CD4-positive, alpha-beta T cell (primary cell): ENCODE data around the gene SH3YL1. TPM values are rescaled to one million over a fixed set of nuclear protein-coding genes. Genes with fewer than 3 reads are reported as not detected.

ENCODE experiments used
- ATAC-seq: fragments of 200-7000 bp; cut with Tn5 transposase; one replicate; pipeline ENCODE4 v1.10.0; 2022; ENCODE audit warnings: mild to moderate bottlenecking; ENCODE audit not compliant: poor library complexity
- CTCF ChIA-PET: fragments of 350-600 bp; sonication (Branson Sonifier 250); formaldehyde crosslinking; loops from one replicate; lab custom pipeline; 2021; ENCODE audit warnings: antibody characterized with exemption, inconsistent platforms; lab: Charles Lee
- POLR2A ChIA-PET: fragments of 350-600 bp; sonication (Branson Sonifier 250); formaldehyde crosslinking; loops from one replicate; lab custom pipeline; 2021; ENCODE audit warnings: antibody characterized with exemption, inconsistent platforms; lab: Charles Lee
- DNase-seq, 14 experiments: peaks; one replicate each; pipeline ENCODE4 v3.0.0-alpha.2; 2013 to 2020; ENCODE audit warnings: mixed read lengths in 2 of 14
- H3K27ac ChIP-seq, 2 donors: one replicate each; pipeline versions ENCODE4 v1.5.1 to v1.7.0; 2013; ENCODE audit warnings: low read length in 2 of 2, low read depth in 1 of 2, mild to moderate bottlenecking in 1 of 2
- H3K27me3 ChIP-seq, 2 experiments: 1 replicate in 1 of 2; 2 replicates in 1 of 2; pipeline versions ENCODE4 v1.6.1 to v1.7.0; 2013; ENCODE audit warnings: low read length in 2 of 2, control low read depth in 1 of 2, mild to moderate bottlenecking in 1 of 2, moderate library complexity in 1 of 2; ENCODE audit not compliant: insufficient read depth in 2 of 2, control insufficient read depth in 1 of 2
- H3K36me3 ChIP-seq: one replicate; pipeline ENCODE4 v1.6.1; 2013; ENCODE audit warnings: low read length, control low read depth; ENCODE audit not compliant: insufficient read depth
- H3K4me1 ChIP-seq: one replicate; pipeline ENCODE4 v1.6.1; 2013; ENCODE audit warnings: low read length, control low read depth; ENCODE audit not compliant: insufficient read depth
- H3K4me3 ChIP-seq: one replicate; pipeline ENCODE4 v1.5.1; 2013; ENCODE audit warnings: mild to moderate bottlenecking, low read length, moderate library complexity
- H3K9me3 ChIP-seq, 2 experiments: 1 replicate in 1 of 2; 2 replicates in 1 of 2; pipeline versions ENCODE4 v1.6.1 to v1.7.0; 2013; ENCODE audit warnings: low read length in 2 of 2, mild to moderate bottlenecking in 2 of 2, control low read depth in 1 of 2, moderate library complexity in 1 of 2; ENCODE audit not compliant: control insufficient read depth in 1 of 2, insufficient read depth in 1 of 2
- H3K27ac Mint-ChIP-seq: one replicate; pipeline ENCODE4 v1.8.0; 2020; ENCODE audit warnings: mixed read lengths
- H3K27me3 Mint-ChIP-seq: one replicate; pipeline ENCODE4 v1.8.0; 2021; ENCODE audit warnings: mixed read lengths
- H3K36me3 Mint-ChIP-seq: one replicate; pipeline ENCODE4 v1.8.0; 2021; ENCODE audit warnings: low read depth, mixed read lengths
- H3K4me1 Mint-ChIP-seq: one replicate; pipeline ENCODE4 v1.8.0; 2021; ENCODE audit warnings: low read depth, mixed read lengths
- H3K4me3 Mint-ChIP-seq: one replicate; pipeline ENCODE4 v1.8.0; 2020; ENCODE audit warnings: mild to moderate bottlenecking, mixed read lengths
- H3K9me3 Mint-ChIP-seq: one replicate; pipeline ENCODE4 v1.8.0; 2020; ENCODE audit warnings: mixed read lengths
- CTCF ChIP-seq: fragments of 200-600 bp; IDR thresholded peaks from one replicate; pipeline ENCODE4 v1.8.0; 2022; ENCODE audit warnings: antibody characterized with exemption, mild to moderate bottlenecking
- intact Hi-C, 2 experiments: fragments of 100-400 bp; cut with DNase I in 1 of 2; cut with micrococcal nuclease in 1 of 2; formaldehyde crosslinking; loops; one replicate each; pipeline versions ENCODE4 v1.15.1 to v1.9.0; 2023 to 2025; cut with DNase I, micrococcal nuclease
- total RNA-seq, 174 experiments: library from RNA in 2 of 174; stranded (reverse) in 2 of 174; gene quantifications; one replicate each; pipeline ENCODE4 v1.2.3 and lab custom pipeline; 2021 to 2026

The SH3YL1 gene
- total RNA-seq, 2 experiments from 2014 or later, result 59.7 to 61.9 TPM

GRCh38 chr2:223971-224760 is 39.7 kb downstream of the SH3YL1 start:
- H3K27me3 Mint-ChIP-seq, result no peaks in the 10 kb centered on the region
- no peak overlapping the region for H3K27ac ChIP-seq
- no peak overlapping the region for H3K27ac Mint-ChIP-seq
- H3K4me1 Mint-ChIP-seq, result no peaks in the 10 kb centered on the region
- no peaks in the 10 kb centered on the region for H3K9me3 Mint-ChIP-seq
- no peaks in the 10 kb centered on the region for H3K27me3 ChIP-seq
- no peak overlapping the region for H3K4me3 ChIP-seq
- no peaks in the 10 kb centered on the region for H3K4me1 ChIP-seq
- H3K4me3 Mint-ChIP-seq, result no peak overlapping the region
- DNase-seq, result no peak
- peaks cover 85% of the 10 kb centered on the region for H3K36me3 Mint-ChIP-seq
- no peak for TF ChIP-seq CTCF
- ChIA-PET POLR2A (no interaction called here), CTCF (no interaction called here)
- intact Hi-C loops, result no loop called here
- no peaks in the 10 kb centered on the region for H3K9me3 ChIP-seq
- peaks cover 16% of the 10 kb centered on the region for H3K36me3 ChIP-seq
- ATAC-seq, result no peak

GRCh38 chr2:223451-223850 is 40.4 kb downstream of the SH3YL1 start:
- POLR2A ChIA-PET, result no interaction called here

GRCh38 chr2:216068-216467 is 47.8 kb downstream of the SH3YL1 start:
- CTCF ChIA-PET, result no interaction called here
- H3K27me3 Mint-ChIP-seq, result peaks cover 5% of the 10 kb centered on the region
- H3K36me3 ChIP-seq, result no peaks in the 10 kb centered on the region
- no peaks in the 10 kb centered on the region for H3K9me3 Mint-ChIP-seq
- no peak overlapping the region for H3K27ac ChIP-seq
- no peak for TF ChIP-seq CTCF
- no peaks in the 10 kb centered on the region for H3K4me1 Mint-ChIP-seq
- H3K36me3 Mint-ChIP-seq, result peaks cover 22% of the 10 kb centered on the region
- H3K27me3 ChIP-seq, result no peaks in the 10 kb centered on the region
- no peaks in the 10 kb centered on the region for H3K4me1 ChIP-seq
- intact Hi-C loops, result no loop called here
- H3K9me3 ChIP-seq, result no peaks in the 10 kb centered on the region
- ATAC-seq (no peak), DNase-seq (no peak)
- no peak overlapping the region for H3K27ac Mint-ChIP-seq
- POLR2A ChIA-PET, result no interaction called here
- H3K4me3 Mint-ChIP-seq, result no peak overlapping the region
- no peak overlapping the region for H3K4me3 ChIP-seq

More at GRCh38 chr2:223451-223850, 40.4 kb downstream of the SH3YL1 start:
- Histone ChIP-seq H3K27me3 (no peaks in the 10 kb centered on the region), H3K4me1 (no peaks in the 10 kb centered on the region), H3K36me3 (peaks cover 12% of the 10 kb centered on the region), H3K9me3 (no peaks in the 10 kb centered on the region), H3K27ac (no peak overlapping the region), H3K4me3 (no peak overlapping the region)
- intact Hi-C loops, result no loop called here
- no peaks in the 10 kb centered on the region for H3K9me3 Mint-ChIP-seq
- peak in 1 of 14 experiments; percentile 14 for DNase-seq
- no peak for ATAC-seq
- no peak overlapping the region for H3K4me3 Mint-ChIP-seq
- no peak for TF ChIP-seq CTCF
- CTCF ChIA-PET, result no interaction called here
- no peak overlapping the region for H3K27ac Mint-ChIP-seq
- H3K36me3 Mint-ChIP-seq, result peaks cover 79% of the 10 kb centered on the region
- H3K4me1 Mint-ChIP-seq, result no peaks in the 10 kb centered on the region
- no peaks in the 10 kb centered on the region for H3K27me3 Mint-ChIP-seq
